ENCODE measurements around the gene RPS8.
"Not testable (repeated sequence)": the region's sequence is repeated elsewhere in the genome, so short reads cannot be mapped to it uniquely, and the experiment has no call there.

The RPS8 gene

DNA sequence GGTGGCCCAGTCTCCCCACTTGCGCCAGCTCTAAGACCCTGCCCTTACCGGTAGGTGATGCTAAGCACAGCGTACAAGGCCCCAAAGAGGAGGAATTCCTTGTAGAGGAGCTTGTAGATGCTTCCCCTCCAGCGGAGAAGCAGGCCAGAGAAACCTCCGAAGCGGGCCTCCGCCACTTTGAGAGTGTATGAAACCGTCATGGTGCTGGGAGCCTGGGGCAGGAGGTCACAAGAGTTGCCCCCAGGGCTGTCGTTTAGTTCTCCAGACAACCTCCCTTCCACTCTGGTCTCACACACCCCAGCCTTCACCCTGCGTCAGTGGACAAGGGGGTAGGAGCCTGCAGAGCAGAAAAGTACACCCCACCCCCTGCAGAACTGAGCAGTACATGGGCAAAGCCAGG lies 12.2 kb downstream of the RPS8 start:
- TF ChIP-seq, protein P1, sequence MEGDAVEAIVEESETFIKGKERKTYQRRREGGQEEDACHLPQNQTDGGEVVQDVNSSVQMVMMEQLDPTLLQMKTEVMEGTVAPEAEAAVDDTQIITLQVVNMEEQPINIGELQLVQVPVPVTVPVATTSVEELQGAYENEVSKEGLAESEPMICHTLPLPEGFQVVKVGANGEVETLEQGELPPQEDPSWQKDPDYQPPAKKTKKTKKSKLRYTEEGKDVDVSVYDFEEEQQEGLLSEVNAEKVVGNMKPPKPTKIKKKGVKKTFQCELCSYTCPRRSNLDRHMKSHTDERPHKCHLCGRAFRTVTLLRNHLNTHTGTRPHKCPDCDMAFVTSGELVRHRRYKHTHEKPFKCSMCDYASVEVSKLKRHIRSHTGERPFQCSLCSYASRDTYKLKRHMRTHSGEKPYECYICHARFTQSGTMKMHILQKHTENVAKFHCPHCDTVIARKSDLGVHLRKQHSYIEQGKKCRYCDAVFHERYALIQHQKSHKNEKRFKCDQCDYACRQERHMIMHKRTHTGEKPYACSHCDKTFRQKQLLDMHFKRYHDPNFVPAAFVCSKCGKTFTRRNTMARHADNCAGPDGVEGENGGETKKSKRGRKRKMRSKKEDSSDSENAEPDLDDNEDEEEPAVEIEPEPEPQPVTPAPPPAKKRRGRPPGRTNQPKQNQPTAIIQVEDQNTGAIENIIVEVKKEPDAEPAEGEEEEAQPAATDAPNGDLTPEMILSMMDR (IDR thresholded peaks at IDR 0.05; ENCODE audit: insufficient read depth, missing control alignments), result no peak
- FAIRE-seq (no peak), DNase-seq (ENCODE audit: insufficient read length, low spot score) (no peak)

DNA sequence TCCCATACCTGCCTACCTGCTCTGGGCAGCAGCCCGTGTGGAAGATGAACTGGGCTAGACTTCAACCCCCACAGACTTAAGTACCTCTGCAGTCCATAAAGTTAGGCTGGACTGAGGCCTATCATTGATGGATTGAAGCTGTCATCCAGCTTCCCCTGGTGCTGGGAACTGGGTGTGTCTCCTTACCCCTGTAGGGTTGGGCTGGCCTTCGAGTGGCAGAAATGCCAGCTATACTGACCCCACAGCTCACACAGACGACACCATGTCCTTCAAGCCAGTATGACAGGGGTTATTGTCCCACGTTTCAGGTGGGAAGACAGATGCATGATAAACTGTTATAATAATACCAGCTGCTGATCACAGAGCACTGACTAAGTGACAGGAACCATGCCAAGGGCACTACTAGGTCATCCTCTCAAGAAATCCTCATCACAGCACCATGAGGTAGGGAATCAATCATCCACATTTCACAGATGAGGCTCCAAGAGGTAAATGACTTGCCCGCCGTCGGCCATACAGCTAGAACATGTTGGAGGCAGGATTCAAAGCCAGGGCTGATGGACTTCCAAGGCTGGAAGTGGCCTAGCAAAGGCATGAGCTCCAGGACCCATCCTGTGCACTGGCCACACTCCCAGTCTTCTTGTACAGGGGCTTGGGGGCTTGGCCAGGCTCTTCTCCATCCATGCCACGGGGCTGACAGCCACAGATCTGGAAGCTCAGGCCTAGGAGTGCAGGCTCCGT lies 12.9 kb downstream of the RPS8 start, which contains the start of gene BEST4:
Gene BEST4 (minus strand): TSS at position 51 of the 741 bp plus-strand sequence. CDS start 465 bp downstream, outside the sequence.
- no peak for FAIRE-seq
- no peak for DNase-seq (ENCODE audit: insufficient read length, low spot score)
- TF ChIP-seq, protein P1 (IDR thresholded peaks at IDR 0.05; ENCODE audit: insufficient read depth, missing control alignments), result no peak

DNA sequence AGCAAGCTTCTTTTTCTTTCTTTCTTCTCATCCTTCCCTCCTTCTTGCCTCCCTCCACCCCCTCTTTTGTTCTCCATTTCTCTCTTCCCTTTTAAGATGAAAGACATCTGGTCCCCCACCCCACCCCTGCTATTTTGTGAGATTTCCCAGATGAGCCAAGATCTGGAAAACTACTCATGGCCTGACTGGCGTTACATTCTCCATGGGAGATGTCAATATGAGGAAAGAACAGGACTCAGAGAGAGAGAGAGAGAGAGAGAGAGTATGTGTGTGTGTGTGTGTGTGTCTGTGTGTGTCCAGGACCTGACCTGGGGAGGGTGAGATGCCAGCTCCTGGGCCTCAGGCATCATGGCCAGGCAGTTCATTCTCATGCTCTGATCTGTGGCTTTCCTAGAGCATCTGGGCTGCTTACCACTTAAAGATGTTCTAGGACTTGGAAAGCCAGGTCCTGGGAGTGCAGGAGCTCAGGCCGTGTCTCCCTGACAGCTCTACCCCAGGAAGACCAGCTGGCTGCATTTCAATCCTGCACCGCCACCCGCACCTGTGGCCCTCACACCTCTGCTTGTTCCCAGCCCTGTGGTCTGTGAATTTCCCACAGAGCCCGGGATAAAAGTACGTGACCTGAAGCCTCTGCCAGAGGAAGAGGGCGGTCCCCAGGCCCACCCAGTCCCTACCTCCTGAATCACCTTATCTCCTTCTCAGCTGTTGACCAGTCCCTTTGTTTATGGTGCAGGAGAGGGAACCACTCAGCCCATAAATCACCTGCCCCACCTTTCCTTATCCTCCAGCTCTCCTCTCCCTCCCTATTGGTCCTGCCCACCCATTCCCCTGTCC lies 15.8 kb downstream of the RPS8 start:
- TF ChIP-seq, protein P1 (IDR thresholded peaks at IDR 0.05; ENCODE audit: insufficient read depth, missing control alignments), result no peak
- FAIRE-seq (no peak), DNase-seq (ENCODE audit: insufficient read length, low spot score) (no peak)

DNA sequence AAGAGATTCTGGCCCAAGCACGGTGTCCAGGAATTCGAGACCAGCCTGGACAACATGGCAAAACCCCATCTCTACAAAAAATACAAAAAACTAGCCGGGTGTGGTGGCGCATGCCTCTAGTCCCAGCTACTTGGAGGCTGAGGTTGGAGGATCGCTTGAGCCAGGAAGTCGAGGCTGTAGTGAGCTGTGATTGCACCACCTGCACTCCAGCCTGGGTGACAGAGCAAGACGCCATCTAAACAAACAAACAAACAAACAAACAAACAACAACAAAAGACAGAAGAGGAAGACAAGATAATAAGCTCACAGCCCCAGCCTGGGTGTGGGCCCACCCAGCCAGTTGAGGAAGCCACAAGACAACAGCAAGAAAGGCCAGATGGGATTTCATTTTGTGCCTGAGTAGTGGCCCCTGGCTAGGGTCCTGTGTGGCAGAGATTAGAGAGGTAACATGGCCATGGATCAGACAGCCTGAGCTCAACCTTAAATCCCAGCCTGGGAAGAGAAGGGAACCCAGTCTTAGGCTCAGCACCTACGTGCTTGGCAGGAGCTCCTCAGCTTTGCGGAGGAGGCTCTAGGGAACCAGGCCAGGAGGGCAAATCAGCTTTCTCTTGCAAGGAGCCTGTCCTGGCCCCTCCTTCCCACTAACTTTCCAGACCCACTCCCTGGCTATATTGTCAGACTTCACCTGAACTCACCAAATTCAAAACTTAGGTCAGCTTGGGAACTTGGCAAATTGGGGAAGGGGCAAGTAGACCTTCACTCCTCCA lies 17.6 kb downstream of the RPS8 start:
- no peak for DNase-seq (ENCODE audit: insufficient read length, low spot score)
- FAIRE-seq, result no peak
- TF ChIP-seq, protein P1 (IDR thresholded peaks at IDR 0.05; ENCODE audit: insufficient read depth, missing control alignments), result no peak

DNA sequence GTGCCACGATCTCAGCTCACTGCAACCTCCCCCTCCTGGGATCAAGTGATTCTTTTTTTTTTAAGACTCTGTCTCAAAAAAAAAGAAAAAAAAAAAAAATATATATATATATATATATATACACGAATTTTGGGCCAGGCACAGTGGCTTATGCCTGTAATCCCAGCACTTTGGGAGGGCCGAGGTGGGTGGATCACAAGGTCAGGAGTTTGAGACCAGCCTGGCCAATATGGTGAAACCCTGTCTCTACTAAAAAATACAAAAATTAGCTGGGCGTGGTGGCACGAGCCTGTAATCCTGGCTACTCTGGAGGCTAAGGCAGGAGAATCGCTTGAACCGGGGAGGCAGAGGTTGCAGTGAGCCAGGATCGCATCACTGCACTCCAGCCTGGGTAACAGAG lies 22.5 kb downstream of the RPS8 start:
- not testable (repeated sequence) for DNase-seq (ENCODE audit: insufficient read length, low spot score); FAIRE-seq

DNA sequence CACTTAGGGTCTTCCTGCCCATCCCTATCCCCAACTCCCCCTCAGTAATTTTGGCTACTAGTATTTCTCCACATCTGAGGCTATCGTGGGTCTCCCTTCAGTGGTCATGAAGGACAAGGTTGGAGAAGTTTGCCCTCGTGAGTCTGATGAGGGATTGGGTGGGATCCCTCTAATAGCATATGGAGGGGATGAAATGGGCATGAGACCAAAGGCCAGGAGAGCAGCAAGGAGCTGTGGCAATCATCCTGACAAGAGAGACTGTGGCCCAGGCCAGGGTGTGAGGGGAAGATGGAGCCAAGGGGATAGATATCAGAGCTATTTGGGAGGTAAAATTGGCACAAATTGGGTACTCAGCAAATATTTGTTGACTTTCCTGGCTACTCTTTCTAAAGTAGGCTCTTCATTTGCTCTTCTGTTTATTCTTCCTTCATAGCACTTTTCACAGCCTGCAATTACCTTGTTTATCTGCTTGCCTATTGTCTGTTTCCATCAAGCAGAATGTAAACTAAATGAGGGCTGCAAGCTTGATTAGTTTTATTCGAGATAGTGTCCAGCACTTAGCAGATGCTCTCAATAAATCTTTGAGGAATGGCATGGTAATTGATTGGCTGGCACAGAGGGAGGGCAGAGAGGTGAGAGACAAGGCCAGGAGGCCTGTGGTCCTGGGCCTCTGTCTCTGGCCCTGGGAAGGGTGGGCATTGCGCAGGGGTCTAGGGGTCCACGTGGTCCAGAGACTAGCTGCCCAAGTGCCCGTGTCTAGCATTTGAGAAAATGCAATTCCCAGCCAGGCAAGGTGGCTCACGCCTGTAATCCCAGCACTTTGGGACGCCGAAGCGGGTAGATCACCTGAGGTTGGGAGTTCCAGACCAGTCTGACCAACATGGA lies 23.4 kb downstream of the RPS8 start:
- no peak for DNase-seq (ENCODE audit: insufficient read length, low spot score)
- TF ChIP-seq, protein P1 (IDR thresholded peaks at IDR 0.05; ENCODE audit: insufficient read depth, missing control alignments), result no peak

More for the DNA sequence above, 23.4 kb downstream of the RPS8 start:
- no peak for FAIRE-seq
